GM19395 (cell line): ENCODE results near the gene TRIM63.

Experiments
- ATAC-seq: cut with Tn5 transposase; IDR thresholded peaks from one replicate; pipeline ENCODE4 v1.9.1; 2021; ENCODE audit warnings: mild to moderate bottlenecking, moderate library complexity; ENCODE audit not compliant: unreplicated experiment

Gene TRIM63

GRCh38 chr1:26058052-26058595 lies 9.3 kb downstream of the TRIM63 start:
- no peak for ATAC-seq

- no peak for ATAC-seq
Measured at GRCh38 chr1:26057189-26057588, 10.2 kb downstream of the TRIM63 start.

- no peak for ATAC-seq
Measured at GRCh38 chr1:26055041-26055440, 12.4 kb downstream of the TRIM63 start.

GRCh38 chr1:26053718-26054560 lies 13.5 kb downstream of the TRIM63 start:
- no peak for ATAC-seq

- ATAC-seq: no peak
Measured at GRCh38 chr1:26050248-26050640, 17.2 kb downstream of the TRIM63 start.

- no peak for ATAC-seq
Measured at GRCh38 chr1:26049531-26050247, 17.7 kb downstream of the TRIM63 start.

GRCh38 chr1:26047278-26047874 lies 20.1 kb downstream of the TRIM63 start:
- ATAC-seq: no peak

GRCh38 chr1:26046246-26047095 lies 21.0 kb downstream of the TRIM63 start:
- no peak for ATAC-seq

GRCh38 chr1:26045722-26046245 lies 21.6 kb downstream of the TRIM63 start, which contains the start of gene SLC30A2:
Gene SLC30A2, minus strand, starts transcription at chr1:26046118. Its CDS starts 222 bp downstream, at chr1:26045896.
- ATAC-seq: no peak

GRCh38 chr1:26044971-26045721 lies 22.3 kb downstream of the TRIM63 start:
- no peak for ATAC-seq

GRCh38 chr1:26044414-26044813 lies 23.0 kb downstream of the TRIM63 start:
- ATAC-seq: no peak

GRCh38 chr1:26043765-26044164 lies 23.7 kb downstream of the TRIM63 start:
- ATAC-seq: no peak

GRCh38 chr1:26041978-26042377 lies 25.5 kb downstream of the TRIM63 start:
- ATAC-seq: no peak

- ATAC-seq: no peak
Measured at GRCh38 chr1:26041401-26041800, 26.0 kb downstream of the TRIM63 start.

GRCh38 chr1:26038904-26039303 lies 28.5 kb downstream of the TRIM63 start:
- no peak for ATAC-seq

GRCh38 chr1:26038477-26038876 lies 29.0 kb downstream of the TRIM63 start:
- no peak for ATAC-seq

GRCh38 chr1:26037904-26038303 lies 29.5 kb downstream of the TRIM63 start:
- no peak for ATAC-seq

- ATAC-seq: no peak
Measured at GRCh38 chr1:26036756-26037281, 30.6 kb downstream of the TRIM63 start.
